Breast epithelium (tissue), 3 donors: Measurements from ENCODE around the gene ARHGAP44.

ENCODE experiments used
- POLR2A ChIP-seq: fragments of 450-650 bp; IDR thresholded peaks from one replicate; pipeline ENCODE4 v1.6.1; 2016; ENCODE audit warnings: antibody characterized with exemption, mild to moderate bottlenecking, moderate library complexity
- POLR2AphosphoS5 ChIP-seq, 3 donors: sonication (generic); formaldehyde crosslinking; IDR thresholded peaks; one replicate each; pipeline ENCODE4 v1.6.1; 2017; ENCODE audit warnings: antibody characterized with exemption in 3 of 3
- TF ChIP-seq, protein P1 (sequence below), 3 donors: fragments of 450-650 bp; IDR thresholded peaks; one replicate each; pipeline ENCODE4 v1.5.1; 2016 to 2017; ENCODE audit warnings: antibody characterized with exemption in 3 of 3, mild to moderate bottlenecking in 3 of 3, moderate library complexity in 3 of 3

DNA sequence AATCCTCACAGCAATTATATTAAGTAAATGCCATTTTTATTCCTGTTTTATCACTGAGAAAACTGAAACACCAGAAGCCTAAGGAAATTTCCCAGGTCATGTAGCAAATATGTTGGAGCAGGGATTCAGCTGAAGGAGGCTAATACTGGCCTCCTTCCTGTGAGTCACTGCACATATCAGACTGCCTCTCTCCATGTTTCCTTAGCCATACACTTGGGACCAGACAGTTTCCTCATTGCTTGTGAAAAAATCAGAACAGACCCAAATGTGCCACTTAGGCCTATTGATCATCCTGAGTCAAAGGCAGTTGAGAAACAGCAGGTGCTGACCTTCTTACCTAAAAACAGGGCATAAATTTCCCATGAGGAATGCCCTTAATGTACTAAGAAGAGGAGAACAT lies 247.5 kb downstream of the ARHGAP44 start:
- TF ChIP-seq, protein P1, sequence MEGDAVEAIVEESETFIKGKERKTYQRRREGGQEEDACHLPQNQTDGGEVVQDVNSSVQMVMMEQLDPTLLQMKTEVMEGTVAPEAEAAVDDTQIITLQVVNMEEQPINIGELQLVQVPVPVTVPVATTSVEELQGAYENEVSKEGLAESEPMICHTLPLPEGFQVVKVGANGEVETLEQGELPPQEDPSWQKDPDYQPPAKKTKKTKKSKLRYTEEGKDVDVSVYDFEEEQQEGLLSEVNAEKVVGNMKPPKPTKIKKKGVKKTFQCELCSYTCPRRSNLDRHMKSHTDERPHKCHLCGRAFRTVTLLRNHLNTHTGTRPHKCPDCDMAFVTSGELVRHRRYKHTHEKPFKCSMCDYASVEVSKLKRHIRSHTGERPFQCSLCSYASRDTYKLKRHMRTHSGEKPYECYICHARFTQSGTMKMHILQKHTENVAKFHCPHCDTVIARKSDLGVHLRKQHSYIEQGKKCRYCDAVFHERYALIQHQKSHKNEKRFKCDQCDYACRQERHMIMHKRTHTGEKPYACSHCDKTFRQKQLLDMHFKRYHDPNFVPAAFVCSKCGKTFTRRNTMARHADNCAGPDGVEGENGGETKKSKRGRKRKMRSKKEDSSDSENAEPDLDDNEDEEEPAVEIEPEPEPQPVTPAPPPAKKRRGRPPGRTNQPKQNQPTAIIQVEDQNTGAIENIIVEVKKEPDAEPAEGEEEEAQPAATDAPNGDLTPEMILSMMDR (IDR thresholded peaks at IDR 0.05) = no peak
- TF ChIP-seq POLR2A (no peak), POLR2AphosphoS5 (IDR thresholded peaks at IDR 0.05) (no peak)
